Measurements from ENCODE around the gene TBX19.
A peak's percentile ranks its signal among the peaks of the same experiment; 100 is the strongest.
"Not testable (repeated sequence)": the region's sequence is repeated elsewhere in the genome, so short reads cannot be mapped to it uniquely, and the experiment has no call there.

TBX19 gene

GRCh38 chr1:168324745-168325425 is 44.2 kb downstream of the TBX19 start:
- no peak for DNase-seq

- DNase-seq: no peak
These were observed 48.2 kb downstream of the TBX19 start for GRCh38 chr1:168328731-168329364.

- DNase-seq: no peak
These were observed 49.6 kb downstream of the TBX19 start for GRCh38 chr1:168330285-168330684.

- no peak for DNase-seq
These were observed 50.9 kb downstream of the TBX19 start for GRCh38 chr1:168331569-168331968.

GRCh38 chr1:168333562-168334276 is 53.0 kb downstream of the TBX19 start:
- DNase-seq: no peak

- no peak for DNase-seq
These were observed 54.8 kb downstream of the TBX19 start for GRCh38 chr1:168335500-168335899.

- no peak for DNase-seq
These were observed 58.2 kb downstream of the TBX19 start for GRCh38 chr1:168338589-168339503.

GRCh38 chr1:168340781-168341482 is 60.3 kb downstream of the TBX19 start:
- DNase-seq: no peak

- no peak for DNase-seq
These were observed 60.9 kb downstream of the TBX19 start for GRCh38 chr1:168341483-168341975.

- DNase-seq: peak; percentile 78
These were observed 62.0 kb downstream of the TBX19 start for GRCh38 chr1:168342572-168343280.

GRCh38 chr1:168343566-168343965 is 62.9 kb downstream of the TBX19 start:
- no peak for DNase-seq

- no peak for DNase-seq
These were observed 63.8 kb downstream of the TBX19 start for GRCh38 chr1:168344517-168344916.

- DNase-seq: no peak
These were observed 65.3 kb downstream of the TBX19 start for GRCh38 chr1:168345939-168346338.

- no peak for DNase-seq
These were observed 67.0 kb downstream of the TBX19 start for GRCh38 chr1:168347630-168348029.

- no peak for DNase-seq
These were observed 67.6 kb downstream of the TBX19 start for GRCh38 chr1:168348146-168348709.

- DNase-seq: not testable (repeated sequence)
These were observed 73.9 kb downstream of the TBX19 start for GRCh38 chr1:168354335-168355269.

- no peak for DNase-seq
These were observed 79.7 kb downstream of the TBX19 start for GRCh38 chr1:168360151-168361021.

- no peak for DNase-seq
These were observed 80.6 kb downstream of the TBX19 start for GRCh38 chr1:168361252-168361651.

- DNase-seq: no peak
These were observed 82.3 kb downstream of the TBX19 start for GRCh38 chr1:168362991-168363390.

All from NCI-H1436 treated with DMSO at 0.1 percent for 48 hours (cell line).